ENCODE results near the gene IL21R.
A peak's percentile ranks its signal among the peaks of the same experiment; 100 is the strongest.

IL21R gene

GRCh38 chr16:27373312-27373711 is 28.7 kb upstream of the IL21R start:
- H3K27me3 ChIP-seq (ENCODE audit: insufficient read depth, poor library complexity, severe bottlenecking) = no peaks in the 10 kb centered on the region
- no peak overlapping the region for H3K4me3 ChIP-seq (replicated peaks; ENCODE audit: insufficient read depth, low read length)
- TF ChIP-seq CTCF (IDR thresholded peaks at IDR 0.05; ENCODE audit: insufficient read depth, low read length) (no peak), SPI1 (IDR thresholded peaks at IDR 0.05; ENCODE audit: borderline replicate concordance, low read depth) (no peak), REST (IDR thresholded peaks at IDR 0.05; ENCODE audit: insufficient replicate concordance, low read depth) (no peak), POLR2AphosphoS5 (IDR thresholded peaks at IDR 0.05; ENCODE audit: low read depth) (no peak), GABPA (IDR thresholded peaks at IDR 0.05; ENCODE audit: low read depth) (no peak)
- no peak for DNase-seq (ENCODE audit: low read depth in 1 of 2, low spot score in 1 of 2)
- no peak overlapping the region for H3K27ac ChIP-seq (replicated peaks)

GRCh38 chr16:27374221-27374803 is 27.7 kb upstream of the IL21R start:
- Histone ChIP-seq H3K4me3 (replicated peaks; ENCODE audit: insufficient read depth, low read length) (no peak overlapping the region), H3K27ac (replicated peaks) (peak overlapping the region; percentile 67), H3K27me3 (ENCODE audit: insufficient read depth, poor library complexity, severe bottlenecking) (no peaks in the 10 kb centered on the region)
- DNase-seq (ENCODE audit: low read depth in 1 of 2, low spot score in 1 of 2) = peak in 1 of 2 experiments; percentile 86
- TF ChIP-seq CTCF (IDR thresholded peaks at IDR 0.05; ENCODE audit: insufficient read depth, low read length) = no peak
- no peak for TF ChIP-seq POLR2AphosphoS5 (IDR thresholded peaks at IDR 0.05; ENCODE audit: low read depth)
- peak; percentile 77 for TF ChIP-seq GABPA (IDR thresholded peaks at IDR 0.05; ENCODE audit: low read depth)
- TF ChIP-seq REST (IDR thresholded peaks at IDR 0.05; ENCODE audit: insufficient replicate concordance, low read depth) = no peak
- no peak for TF ChIP-seq SPI1 (IDR thresholded peaks at IDR 0.05; ENCODE audit: borderline replicate concordance, low read depth)

- Histone ChIP-seq H3K27ac (replicated peaks) (peak overlapping the region; percentile 67), H3K27me3 (ENCODE audit: insufficient read depth, poor library complexity, severe bottlenecking) (no peaks in the 10 kb centered on the region), H3K4me3 (replicated peaks; ENCODE audit: insufficient read depth, low read length) (no peak overlapping the region)
- peak; percentile 82 for DNase-seq (ENCODE audit: low read depth in 1 of 2, low spot score in 1 of 2)
- TF ChIP-seq POLR2AphosphoS5 (IDR thresholded peaks at IDR 0.05; ENCODE audit: low read depth) = peak; percentile 28; the same call in 1 of the 2 replicates
- TF ChIP-seq CTCF (IDR thresholded peaks at IDR 0.05; ENCODE audit: insufficient read depth, low read length) = peak; percentile 21
- TF ChIP-seq GABPA (IDR thresholded peaks at IDR 0.05; ENCODE audit: low read depth) = no peak
- no peak for TF ChIP-seq SPI1 (IDR thresholded peaks at IDR 0.05; ENCODE audit: borderline replicate concordance, low read depth)
- no peak for TF ChIP-seq REST (IDR thresholded peaks at IDR 0.05; ENCODE audit: insufficient replicate concordance, low read depth)
Observed at GRCh38 chr16:27374804-27375425, 27.1 kb upstream of the IL21R start.
